Measurements from ENCODE around the gene RTL9. TPM values are rescaled to one million over a fixed set of nuclear protein-coding genes. Genes with fewer than 3 reads are reported as not detected.
"Not testable (repeated sequence)": the region's sequence is repeated elsewhere in the genome, so short reads cannot be mapped to it uniquely, and the experiment has no call there.

Gene RTL9
- not detected in 2 replicates for total RNA-seq

DNA sequence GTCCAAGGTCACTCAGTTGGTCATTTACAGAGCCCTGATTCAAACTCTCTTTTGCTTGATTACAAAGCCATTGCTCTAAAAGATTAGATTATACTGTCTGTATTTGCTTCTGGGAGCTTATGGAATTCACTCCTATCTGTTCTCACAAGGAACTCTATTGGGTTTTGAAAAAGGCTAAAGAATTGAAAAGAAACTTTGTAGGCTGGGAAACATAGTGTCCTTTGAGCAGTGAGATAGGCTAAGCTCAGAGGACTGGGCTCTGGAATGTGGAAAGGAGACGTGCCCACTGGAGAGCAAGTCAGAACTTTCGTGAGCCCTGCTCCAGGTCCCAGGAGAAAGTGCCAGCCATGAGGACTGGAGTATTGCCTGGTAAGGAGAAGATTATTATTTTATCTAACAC lies at the start of gene RTL9:
Gene RTL9 (plus strand): TSS at position 301 of the 400 bp plus-strand sequence. CDS start 91,770 bp downstream, outside the sequence.
- intact Hi-C loops (cut with micrococcal nuclease): no loop called here

- intact Hi-C loops (cut with micrococcal nuclease): loop anchor here (10.0 kb wide), 1 partner anchor 45 kb away; no protein-coding TSS in a partner anchor
These were observed 48.5 kb upstream of the RTL9 start for GRCh38 chrX:110310000-110310790.

- intact Hi-C loops (cut with micrococcal nuclease): loop anchor here (10.0 kb wide), 1 partner anchor 46 kb away; no protein-coding TSS in a partner anchor
These were observed 47.8 kb upstream of the RTL9 start for GRCh38 chrX:110310896-110311295.

- intact Hi-C loops (cut with micrococcal nuclease): loop anchor here (10.0 kb wide), 1 partner anchor 47 kb away; no protein-coding TSS in a partner anchor
These were observed 47.0 kb upstream of the RTL9 start for GRCh38 chrX:110311437-110312230.

- intact Hi-C loops (cut with micrococcal nuclease): loop anchor here (10.0 kb wide), 1 partner anchor 51 kb away; no protein-coding TSS in a partner anchor
These were observed 43.1 kb upstream of the RTL9 start for GRCh38 chrX:110315551-110315950.

DNA sequence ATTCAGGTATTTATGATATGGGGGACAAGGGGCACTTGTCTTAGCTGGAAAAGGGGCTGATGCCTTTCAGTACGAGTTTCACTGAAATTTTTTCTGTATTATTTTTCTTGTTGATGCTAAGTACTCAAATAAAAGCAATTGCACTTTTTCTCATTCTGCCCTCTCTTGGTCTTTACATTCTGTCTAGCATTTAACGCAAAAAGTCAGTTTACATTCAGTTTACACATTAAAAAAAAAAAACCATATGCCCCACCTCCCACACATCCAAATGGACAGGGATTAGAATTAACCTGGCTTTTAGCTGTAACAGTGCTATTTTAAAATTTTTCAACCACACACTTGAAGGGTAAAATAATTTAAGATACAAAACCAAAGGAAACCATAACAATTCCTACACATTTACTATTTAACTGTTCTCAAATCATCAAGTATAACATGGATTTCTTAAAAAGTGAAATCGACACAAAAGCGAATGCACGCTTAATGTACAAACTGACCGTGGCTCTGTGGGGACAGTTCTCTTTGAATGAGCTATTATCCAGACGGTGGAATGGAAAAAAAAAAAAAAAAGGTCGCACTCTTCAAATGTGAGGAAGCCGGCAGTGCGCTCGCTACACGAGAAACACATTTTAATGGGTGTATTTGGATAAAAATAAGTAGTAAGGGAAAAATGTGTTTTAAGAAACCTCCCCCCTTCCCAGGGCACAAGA lies 42.1 kb upstream of the RTL9 start:
- intact Hi-C loops (cut with micrococcal nuclease): loop anchor here (2.0 to 10.0 kb wide), 2 partner anchors 52 to 148 kb away; no protein-coding TSS in a partner anchor

- intact Hi-C loops (cut with micrococcal nuclease): loop anchor here (2.0 to 10.0 kb wide), 2 partner anchors 52 to 148 kb away; no protein-coding TSS in a partner anchor
These were observed 41.4 kb upstream of the RTL9 start for GRCh38 chrX:110317061-110317819.

DNA sequence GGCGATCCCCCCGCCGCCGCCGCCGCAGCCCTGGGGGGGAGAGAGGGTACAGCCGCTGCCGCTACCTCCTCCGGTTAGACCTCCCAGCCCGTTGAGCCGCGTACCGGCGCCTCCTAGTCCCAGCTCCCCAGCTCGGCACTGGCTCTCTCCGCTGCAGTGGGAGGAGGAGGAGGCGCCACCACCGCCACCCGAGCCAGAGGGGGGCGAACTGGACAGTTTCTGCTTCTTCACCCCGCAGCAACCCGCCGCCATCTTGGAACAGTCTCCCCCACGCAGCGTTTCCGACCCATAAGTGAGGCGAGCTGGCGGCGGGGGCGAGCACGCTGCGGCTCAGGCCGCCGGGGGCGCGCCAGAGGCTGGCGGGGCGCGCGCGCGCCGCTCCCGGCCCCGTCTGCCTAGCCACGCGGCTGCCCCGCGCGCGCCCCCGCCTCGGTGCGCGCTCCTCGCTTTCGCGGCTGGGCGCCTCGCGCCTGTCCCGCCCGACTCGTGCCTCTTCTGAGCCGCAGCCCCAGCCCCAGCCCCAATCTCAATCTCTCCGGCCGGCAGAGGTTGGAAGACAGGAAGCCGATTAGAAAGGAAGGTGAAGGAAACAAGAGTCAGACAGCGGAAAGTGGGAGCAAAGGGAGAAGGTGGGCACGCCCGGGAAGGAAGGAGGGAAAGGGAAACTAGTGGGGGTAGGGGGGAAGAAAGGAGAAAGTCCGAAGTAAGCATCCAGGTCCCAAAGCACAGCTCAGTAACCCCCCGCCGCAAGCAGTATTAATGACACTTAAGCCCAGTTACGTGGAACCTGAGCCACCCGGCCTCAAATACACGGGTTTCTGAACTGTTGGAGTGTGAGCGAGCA lies 40.6 kb upstream of the RTL9 start, which contains the start of gene AMMECR1:
Gene AMMECR1 (minus strand): TSS at position 266 of the 844 bp plus-strand sequence. CDS start 14 bp downstream, at position 252.
- intact Hi-C loops (cut with micrococcal nuclease): loop anchor here (1.0 to 10.0 kb wide), 4 partner anchors 53 to 316 kb away; no protein-coding TSS in a partner anchor

- intact Hi-C loops (cut with micrococcal nuclease): loop anchor here (1.0 to 10.0 kb wide), 3 partner anchors 54 to 316 kb away; no protein-coding TSS in a partner anchor
These were observed 40.0 kb upstream of the RTL9 start for GRCh38 chrX:110318664-110318968.

- intact Hi-C loops (cut with micrococcal nuclease): no loop called here
These were observed 38.2 kb upstream of the RTL9 start for GRCh38 chrX:110320381-110320987.

GRCh38 chrX:110321081-110321480 lies 37.6 kb upstream of the RTL9 start:
- intact Hi-C loops (cut with micrococcal nuclease): no loop called here

DNA sequence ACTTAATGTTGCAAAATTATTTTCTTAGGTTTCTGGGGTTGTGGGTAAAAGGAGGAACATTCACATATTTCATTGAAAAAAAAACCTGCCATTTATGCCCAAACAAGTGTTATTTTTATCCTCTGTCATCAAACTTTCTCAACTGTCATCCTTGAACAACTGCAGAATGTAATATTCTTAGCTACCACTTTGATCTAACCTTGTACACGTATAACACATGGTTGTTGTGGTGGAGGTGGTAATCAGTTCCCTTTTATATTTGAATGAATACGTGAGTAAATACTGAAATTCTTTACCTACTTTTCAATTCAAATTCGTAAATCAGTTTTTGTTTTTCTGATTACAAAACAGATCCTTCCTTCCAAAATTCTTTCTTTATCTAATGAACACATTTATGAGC lies 37.0 kb upstream of the RTL9 start:
- intact Hi-C loops (cut with micrococcal nuclease): no loop called here

- intact Hi-C loops (cut with micrococcal nuclease): no loop called here
These were observed 36.0 kb upstream of the RTL9 start for GRCh38 chrX:110322603-110323002.

GRCh38 chrX:110326712-110327111 lies 31.9 kb upstream of the RTL9 start:
- intact Hi-C loops (cut with micrococcal nuclease): no loop called here

GRCh38 chrX:110327336-110327735 lies 31.3 kb upstream of the RTL9 start:
- intact Hi-C loops (cut with micrococcal nuclease): no loop called here

DNA sequence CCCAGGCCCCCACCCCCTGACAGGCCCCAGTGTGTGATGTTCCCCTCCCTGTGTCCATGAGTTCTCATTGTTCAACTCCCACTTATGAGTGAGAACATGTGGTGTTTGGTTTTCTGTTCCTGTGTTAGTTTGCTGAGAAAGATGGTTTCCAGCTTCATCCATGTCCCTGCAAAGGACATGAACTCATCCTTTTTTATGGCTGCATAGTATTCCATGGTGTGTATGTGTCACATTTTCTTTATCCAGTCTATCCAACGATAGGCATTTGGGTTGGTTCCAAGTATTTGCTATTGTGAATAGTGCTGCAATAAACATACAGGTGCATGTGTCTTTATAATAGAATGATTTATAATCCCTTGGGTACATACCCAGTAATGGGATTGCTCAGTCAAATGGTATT lies 30.0 kb upstream of the RTL9 start:
- intact Hi-C loops (cut with micrococcal nuclease): not testable (repeated sequence)

DNA sequence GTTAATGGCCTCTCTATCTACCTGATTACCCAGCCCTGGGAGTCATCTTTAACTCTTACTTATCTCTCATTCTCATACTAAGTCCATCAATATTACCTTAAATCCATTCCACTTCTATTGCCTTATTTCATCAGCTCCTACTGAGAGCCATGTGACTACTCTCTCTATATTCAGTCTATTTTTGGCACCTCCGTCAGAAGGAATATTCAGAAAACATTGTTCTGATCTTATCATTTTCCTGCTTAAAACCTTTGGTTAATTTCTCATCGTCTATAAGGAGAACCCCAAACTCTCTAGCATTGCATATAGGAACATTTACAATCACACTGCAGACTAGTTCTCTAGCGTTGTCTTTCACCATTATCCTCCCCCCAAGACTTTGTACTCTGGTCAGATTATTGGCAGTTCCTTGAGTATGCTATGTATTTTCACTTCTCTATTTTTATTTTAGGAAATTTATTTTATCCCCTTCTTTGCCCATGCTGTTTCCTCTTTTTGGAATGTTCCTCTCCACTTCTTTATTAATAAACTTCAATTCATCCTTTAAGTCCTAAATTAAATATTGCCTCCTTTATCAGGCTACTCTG lies 27.1 kb upstream of the RTL9 start:
- intact Hi-C loops (cut with micrococcal nuclease): no loop called here

GRCh38 chrX:110333458-110333857 lies 25.2 kb upstream of the RTL9 start:
- intact Hi-C loops (cut with micrococcal nuclease): not testable (repeated sequence)

GRCh38 chrX:110338935-110339334 lies 19.7 kb upstream of the RTL9 start:
- intact Hi-C loops (cut with micrococcal nuclease): no loop called here
